ENCODE results near the gene MBD6. TPM values are rescaled to one million over a fixed set of nuclear protein-coding genes. Genes with fewer than 3 reads are reported as not detected.

The MBD6 gene
- total and polyA plus RNA-seq, 11 donors = 11.4 to 43.3 (median 28.7) TPM

DNA sequence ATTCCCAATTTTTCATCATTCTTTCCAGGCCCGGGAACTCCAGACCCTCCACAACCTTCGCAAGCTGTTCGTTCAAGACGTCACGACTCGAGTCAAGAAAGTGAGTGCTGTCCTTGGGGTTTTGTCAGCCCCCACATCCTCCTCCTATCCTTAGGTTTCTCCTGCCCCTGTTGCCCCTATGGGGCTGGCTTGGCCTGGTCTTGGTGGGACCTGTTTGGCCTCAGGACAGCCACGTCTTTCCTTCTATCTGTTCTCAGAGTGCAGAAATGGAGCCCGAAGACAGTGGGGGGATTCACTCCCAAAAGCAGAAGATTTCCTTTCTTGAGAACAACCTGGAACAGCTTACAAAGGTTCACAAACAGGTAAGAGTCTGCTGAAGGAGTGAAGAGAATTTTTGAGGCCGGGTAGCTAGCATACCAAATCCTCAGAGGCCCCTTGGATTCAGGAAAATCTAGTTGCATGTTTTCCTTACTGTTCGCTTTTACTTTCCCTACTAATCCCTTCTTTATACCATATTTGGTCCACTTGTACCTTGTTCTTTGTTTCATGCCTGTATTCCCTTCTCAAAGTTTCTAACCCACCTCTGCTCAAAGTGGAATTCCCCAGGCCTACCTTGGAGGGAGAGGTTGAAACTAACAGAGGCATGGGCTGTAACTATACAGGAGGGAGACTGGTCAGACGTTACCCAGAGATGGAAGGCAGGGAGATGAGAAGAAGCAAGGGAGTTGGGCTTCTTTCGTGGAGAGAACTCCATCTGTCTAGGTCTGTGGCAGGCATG is 55.5 kb downstream of the MBD6 start:
- Histone ChIP-seq H3K27ac (no peak overlapping the region), H3K36me3 (no peaks in the 10 kb centered on the region), H3K4me3 (no peak overlapping the region), H3K4me1 (peaks cover 0 to 1% (median 0%) of the 10 kb centered on the region in 12 donors), H3K27me3 (peaks cover 0 to 3% (median 0%) of the 10 kb centered on the region in 9 donors), H3K9me3 (no peaks in the 10 kb centered on the region)
- intact Hi-C loops (cut with DNase I) = no loop called here
- TF ChIP-seq, protein P1, sequence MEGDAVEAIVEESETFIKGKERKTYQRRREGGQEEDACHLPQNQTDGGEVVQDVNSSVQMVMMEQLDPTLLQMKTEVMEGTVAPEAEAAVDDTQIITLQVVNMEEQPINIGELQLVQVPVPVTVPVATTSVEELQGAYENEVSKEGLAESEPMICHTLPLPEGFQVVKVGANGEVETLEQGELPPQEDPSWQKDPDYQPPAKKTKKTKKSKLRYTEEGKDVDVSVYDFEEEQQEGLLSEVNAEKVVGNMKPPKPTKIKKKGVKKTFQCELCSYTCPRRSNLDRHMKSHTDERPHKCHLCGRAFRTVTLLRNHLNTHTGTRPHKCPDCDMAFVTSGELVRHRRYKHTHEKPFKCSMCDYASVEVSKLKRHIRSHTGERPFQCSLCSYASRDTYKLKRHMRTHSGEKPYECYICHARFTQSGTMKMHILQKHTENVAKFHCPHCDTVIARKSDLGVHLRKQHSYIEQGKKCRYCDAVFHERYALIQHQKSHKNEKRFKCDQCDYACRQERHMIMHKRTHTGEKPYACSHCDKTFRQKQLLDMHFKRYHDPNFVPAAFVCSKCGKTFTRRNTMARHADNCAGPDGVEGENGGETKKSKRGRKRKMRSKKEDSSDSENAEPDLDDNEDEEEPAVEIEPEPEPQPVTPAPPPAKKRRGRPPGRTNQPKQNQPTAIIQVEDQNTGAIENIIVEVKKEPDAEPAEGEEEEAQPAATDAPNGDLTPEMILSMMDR (IDR thresholded peaks at IDR 0.05) = no peak
- TF ChIP-seq POLR2A (IDR thresholded peaks at IDR 0.05) = no peak
- no peak for DNase-seq
- 84 to 87% (median 84%) methylated on average over 12 of the region's 12 CpGs for WGBS, 4 donors
- ATAC-seq = no peak

DNA sequence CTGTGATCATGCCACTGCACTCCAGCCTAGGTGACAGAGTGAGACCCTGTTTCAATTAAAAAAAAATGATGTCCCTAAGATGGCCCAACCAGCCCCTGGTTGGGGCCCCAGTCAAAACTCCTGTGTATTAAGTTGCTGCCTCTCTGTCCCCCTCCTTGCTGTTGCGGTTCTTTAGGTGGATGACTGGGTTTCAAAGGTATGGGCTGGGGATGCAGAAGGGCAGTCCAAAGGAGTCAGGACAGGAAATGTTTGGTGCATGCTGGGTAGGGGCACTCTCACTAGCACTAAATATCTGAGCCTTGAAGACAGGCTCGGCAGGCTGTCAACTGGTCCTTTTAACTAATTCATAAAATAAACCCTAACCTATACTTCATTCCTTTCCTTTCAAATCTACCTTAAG is 56.4 kb downstream of the MBD6 start:
- no peaks in the 10 kb centered on the region for H3K36me3 ChIP-seq
- ATAC-seq (no peak), DNase-seq (no peak)
- intact Hi-C loops (cut with DNase I) = no loop called here
- no peaks in the 10 kb centered on the region for H3K9me3 ChIP-seq
- WGBS, 4 donors = 71 to 79% (median 76%) methylated on average over 2 of the region's 2 CpGs
- no peak overlapping the region for H3K4me3 ChIP-seq
- peaks cover 0 to 3% (median 0%) of the 10 kb centered on the region in 9 donors for H3K27me3 ChIP-seq
- no peak overlapping the region for H3K27ac ChIP-seq
- peaks cover 0 to 7% (median 0%) of the 10 kb centered on the region in 12 donors for H3K4me1 ChIP-seq
- TF ChIP-seq POLR2A (IDR thresholded peaks at IDR 0.05) = no peak
- TF ChIP-seq, protein P1 (IDR thresholded peaks at IDR 0.05) = no peak

MicroRNAs encoded within 50 kb of the gene (microRNA counts, 767-probe panel; counts per million panel counts)
- 0 to 1,280 counts per million in 2 donors for microRNA hsa-miR-616-3p

Small RNA genes lying within 50 kb of the gene (microRNA-seq; reads per million reads assigned to microRNA genes)
- 0 to 1.8 (median 0.82) reads per million in 4 donors for gene MIR616
- 0 to 0.21 (median 0.06) reads per million in 4 donors for gene MIR6758

Other genes starting within 250 kb of the MBD6 start
- gene R3HDM2, start 91.8 kb upstream of the MBD6 start, total RNA-seq = 100 to 1,000 TPM in 1 of 9 donors, 10 to 100 TPM in 8; 33.1 to 102 (median 61.9) TPM
- gene R3HDM2, start 91.8 kb upstream of the MBD6 start, polyA plus RNA-seq = 10 to 100 TPM; 12.7 to 24.5 TPM
- under 1 TPM in 1 of 9 donors, not detected in 8; 0.27 TPM for gene INHBC, start 88.0 kb upstream of the MBD6 start, total RNA-seq
- gene INHBC, start 88.0 kb upstream of the MBD6 start, polyA plus RNA-seq = under 1 TPM in 1 of 2 donors, not detected in 1; 0.03 TPM
- under 1 TPM in 1 of 9 donors, not detected in 8; 0.64 TPM for gene INHBE, start 67.5 kb upstream of the MBD6 start, total RNA-seq
- gene INHBE, start 67.5 kb upstream of the MBD6 start, polyA plus RNA-seq = under 1 TPM in 1 of 2 donors, not detected in 1; 0.03 TPM
- 1 to 10 TPM in 4 of 9 donors, under 1 TPM in 5; 0.19 to 2.6 (median 0.83) TPM for gene GLI1, start 63.0 kb upstream of the MBD6 start, total RNA-seq
- under 1 TPM; 0.08 to 0.97 TPM for gene GLI1, start 63.0 kb upstream of the MBD6 start, polyA plus RNA-seq
- 10 to 100 TPM in 2 of 9 donors, 1 to 10 TPM in 7; 2.2 to 33.4 (median 3.9) TPM for gene ARHGAP9, start 43.0 kb upstream of the MBD6 start, total RNA-seq
- 1 to 10 TPM; 1.7 to 3.4 TPM for gene ARHGAP9, start 43.0 kb upstream of the MBD6 start, polyA plus RNA-seq
- 100 to 1,000 TPM in 1 of 9 donors, 10 to 100 TPM in 8; 36.8 to 109 (median 69.7) TPM for gene MARS1, start 34.8 kb upstream of the MBD6 start, total RNA-seq
- gene MARS1, start 34.8 kb upstream of the MBD6 start, polyA plus RNA-seq = 10 to 100 TPM; 91.7 to 98.0 TPM
- 10 to 100 TPM; 11.5 to 30.9 (median 17.5) TPM for gene DDIT3, start 2.3 kb upstream of the MBD6 start, total RNA-seq
- gene DDIT3, start 2.3 kb upstream of the MBD6 start, polyA plus RNA-seq = 10 to 100 TPM; 58.3 to 60.5 TPM
- 100 to 1,000 TPM in 5 of 9 donors, 10 to 100 TPM in 4; 84.4 to 159 (median 109) TPM for gene DCTN2, start 24.4 kb downstream of the MBD6 start, total RNA-seq
- gene DCTN2, start 24.4 kb downstream of the MBD6 start, polyA plus RNA-seq = 100 to 1,000 TPM in 1 of 2 donors, 10 to 100 TPM in 1; 62.3 to 228 TPM
- gene KIF5A, start 27.2 kb downstream of the MBD6 start, total RNA-seq = under 1 TPM in 6 of 9 donors, not detected in 3; 0.07 to 0.31 (median 0.17) TPM
- gene KIF5A, start 27.2 kb downstream of the MBD6 start, polyA plus RNA-seq = under 1 TPM; 0.06 to 0.08 TPM
- gene PIP4K2C, start 68.4 kb downstream of the MBD6 start, total RNA-seq = 10 to 100 TPM; 12.9 to 31.0 (median 17.0) TPM
- 10 to 100 TPM in 1 of 2 donors, 1 to 10 TPM in 1; 4.6 to 22.6 TPM for gene PIP4K2C, start 68.4 kb downstream of the MBD6 start, polyA plus RNA-seq
- gene DTX3, start 82.0 kb downstream of the MBD6 start, total RNA-seq = 10 to 100 TPM; 15.6 to 30.7 (median 22.4) TPM
- gene DTX3, start 82.0 kb downstream of the MBD6 start, polyA plus RNA-seq = 10 to 100 TPM; 16.3 to 28.3 TPM
- gene ARHGEF25, start 88.6 kb downstream of the MBD6 start, total RNA-seq = 10 to 100 TPM in 4 of 9 donors, 1 to 10 TPM in 5; 5.5 to 11.5 (median 9.5) TPM
- 10 to 100 TPM; 10.2 to 20.3 TPM for gene ARHGEF25, start 88.6 kb downstream of the MBD6 start, polyA plus RNA-seq
- 1 to 10 TPM; 1.9 to 8.8 (median 5.9) TPM for gene B4GALNT1, start 110.4 kb downstream of the MBD6 start, total RNA-seq
- gene B4GALNT1, start 110.4 kb downstream of the MBD6 start, polyA plus RNA-seq = 1 to 10 TPM; 2.6 to 5.1 TPM
- 100 to 1,000 TPM in 7 of 9 donors, 10 to 100 TPM in 2; 93.4 to 188 (median 130) TPM for gene OS9, start 171.3 kb downstream of the MBD6 start, total RNA-seq
- 100 to 1,000 TPM in 1 of 2 donors, 10 to 100 TPM in 1; 89.4 to 196 TPM for gene OS9, start 171.3 kb downstream of the MBD6 start, polyA plus RNA-seq
- gene AGAP2, start 215.9 kb downstream of the MBD6 start, total RNA-seq = 10 to 100 TPM in 2 of 9 donors, 1 to 10 TPM in 7; 4.2 to 12.0 (median 5.5) TPM
- 1 to 10 TPM; 3.9 to 8.6 TPM for gene AGAP2, start 215.9 kb downstream of the MBD6 start, polyA plus RNA-seq
- 10 to 100 TPM; 27.2 to 59.3 (median 31.4) TPM for gene TSPAN31, start 222.2 kb downstream of the MBD6 start, total RNA-seq
- 10 to 100 TPM; 31.1 to 41.2 TPM for gene TSPAN31, start 222.2 kb downstream of the MBD6 start, polyA plus RNA-seq
- 10 to 100 TPM; 38.1 to 62.1 (median 50.2) TPM for gene CDK4, start 229.5 kb downstream of the MBD6 start, total RNA-seq
- 10 to 100 TPM; 23.4 to 81.9 TPM for gene CDK4, start 229.5 kb downstream of the MBD6 start, polyA plus RNA-seq
- gene MARCHF9, start 232.3 kb downstream of the MBD6 start, total RNA-seq = 10 to 100 TPM; 11.3 to 18.9 (median 13.3) TPM
- gene MARCHF9, start 232.3 kb downstream of the MBD6 start, polyA plus RNA-seq = 10 to 100 TPM; 13.6 to 15.8 TPM
- gene CYP27B1, start 244.3 kb downstream of the MBD6 start, total RNA-seq = under 1 TPM in 5 of 9 donors, not detected in 4; 0.16 to 0.77 (median 0.19) TPM
- gene CYP27B1, start 244.3 kb downstream of the MBD6 start, polyA plus RNA-seq = under 1 TPM; 0.11 to 0.19 TPM
- gene METTL1, start 249.3 kb downstream of the MBD6 start, total RNA-seq = 10 to 100 TPM in 3 of 9 donors, 1 to 10 TPM in 5, under 1 TPM in 1; 0.95 to 16.6 (median 7.7) TPM
- 10 to 100 TPM in 1 of 2 donors, 1 to 10 TPM in 1; 9.4 to 28.5 TPM for gene METTL1, start 249.3 kb downstream of the MBD6 start, polyA plus RNA-seq
- gene EEF1AKMT3, start 249.8 kb downstream of the MBD6 start, total RNA-seq = 1 to 10 TPM; 1.2 to 4.5 (median 1.9) TPM
- gene EEF1AKMT3, start 249.8 kb downstream of the MBD6 start, polyA plus RNA-seq = 1 to 10 TPM in 1 of 2 donors, under 1 TPM in 1; 0.84 to 1.2 TPM

Data from heart left ventricle (tissue), 16 donors.